Body of pancreas (tissue), 4 donors: Measurements from ENCODE around the gene TMEM221.
A peak's percentile ranks its signal among the peaks of the same experiment; 100 is the strongest.

ENCODE experiments used
- POLR2A ChIP-seq, 3 donors: fragments of 450-650 bp; IDR thresholded peaks; one replicate each; pipeline ENCODE4 v1.6.1; 2016; ENCODE audit warnings: antibody characterized with exemption in 3 of 3, mild to moderate bottlenecking in 2 of 3
- TF ChIP-seq, protein P1 (sequence below), 7 experiments: fragments of 450-650 bp in 4 of 7; fragments of 200-600 bp in 3 of 7; sonication (generic) in 3 of 7; IDR thresholded peaks; one replicate each; pipeline ENCODE4 v1.5.1; 2016 to 2019; ENCODE audit warnings: antibody characterized with exemption in 7 of 7

- TF ChIP-seq POLR2A (IDR thresholded peaks at IDR 0.05): no peak
- TF ChIP-seq, protein P1, sequence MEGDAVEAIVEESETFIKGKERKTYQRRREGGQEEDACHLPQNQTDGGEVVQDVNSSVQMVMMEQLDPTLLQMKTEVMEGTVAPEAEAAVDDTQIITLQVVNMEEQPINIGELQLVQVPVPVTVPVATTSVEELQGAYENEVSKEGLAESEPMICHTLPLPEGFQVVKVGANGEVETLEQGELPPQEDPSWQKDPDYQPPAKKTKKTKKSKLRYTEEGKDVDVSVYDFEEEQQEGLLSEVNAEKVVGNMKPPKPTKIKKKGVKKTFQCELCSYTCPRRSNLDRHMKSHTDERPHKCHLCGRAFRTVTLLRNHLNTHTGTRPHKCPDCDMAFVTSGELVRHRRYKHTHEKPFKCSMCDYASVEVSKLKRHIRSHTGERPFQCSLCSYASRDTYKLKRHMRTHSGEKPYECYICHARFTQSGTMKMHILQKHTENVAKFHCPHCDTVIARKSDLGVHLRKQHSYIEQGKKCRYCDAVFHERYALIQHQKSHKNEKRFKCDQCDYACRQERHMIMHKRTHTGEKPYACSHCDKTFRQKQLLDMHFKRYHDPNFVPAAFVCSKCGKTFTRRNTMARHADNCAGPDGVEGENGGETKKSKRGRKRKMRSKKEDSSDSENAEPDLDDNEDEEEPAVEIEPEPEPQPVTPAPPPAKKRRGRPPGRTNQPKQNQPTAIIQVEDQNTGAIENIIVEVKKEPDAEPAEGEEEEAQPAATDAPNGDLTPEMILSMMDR (IDR thresholded peaks at IDR 0.05): peak in 5 of 7 experiments; percentile 19 to 41 (median 29)
Observed at GRCh38 chr19:17488593-17489391, 40.3 kb upstream of the TMEM221 start.
